ENCODE measurements around the gene NXF1. TPM values are rescaled to one million over a fixed set of nuclear protein-coding genes. Genes with fewer than 3 reads are reported as not detected.

The NXF1 gene
- total and polyA plus RNA-seq, 2 of the 13 experiments (the other 11 are each of a cell fraction or from before 2014, with no cell fraction given): 30.4 to 30.9 TPM

GRCh38 chr11:62771144-62772021, 33.9 kb downstream of the NXF1 start, which contains the start of gene TAF6L (continued):
- TF ChIP-seq FOXO4 (CRISPR knock-in tag; conservative IDR thresholded peaks at IDR 0.05) (no peak), HES4 (CRISPR knock-in tag; IDR thresholded peaks at IDR 0.05; ENCODE audit: borderline replicate concordance) (no peak), ERF (CRISPR knock-in tag; IDR thresholded peaks at IDR 0.05) (no peak; the same call in 1 of the 2 replicates), TEAD3 (CRISPR knock-in tag; optimal IDR thresholded peaks at IDR 0.05; ENCODE audit: borderline replicate concordance) (peak; percentile 44), ZNF580 (CRISPR knock-in tag; IDR thresholded peaks at IDR 0.05; ENCODE audit: borderline replicate concordance, low read depth) (peak; percentile 50; the same call in 1 of the 2 replicates), ZNF276 (CRISPR knock-in tag; IDR thresholded peaks at IDR 0.05; ENCODE audit: low read depth) (no peak), ZNF816 (CRISPR knock-in tag; IDR thresholded peaks at IDR 0.05; ENCODE audit: borderline replicate concordance) (no peak), ARNTL (CRISPR knock-in tag; IDR thresholded peaks at IDR 0.05) (peak; percentile 90), GLMP (CRISPR knock-in tag; IDR thresholded peaks at IDR 0.05; ENCODE audit: borderline replicate concordance) (no peak), NR2F1 (CRISPR knock-in tag; IDR thresholded peaks at IDR 0.05) (peak; percentile 96 to 98), PAWR (CRISPR knock-in tag; IDR thresholded peaks at IDR 0.05; ENCODE audit: borderline replicate concordance) (no peak), ZSCAN29 (CRISPR knock-in tag; conservative IDR thresholded peaks at IDR 0.05) (0 out of 2 replicates have a peak, but pooled peaks have one; percentile 25), ZNF775 (CRISPR knock-in tag; IDR thresholded peaks at IDR 0.05; ENCODE audit: borderline replicate concordance) (peak; percentile 74; the same call in 1 of the 2 replicates), MTA3 (CRISPR knock-in tag; IDR thresholded peaks at IDR 0.05) (no peak), RORA (CRISPR knock-in tag; IDR thresholded peaks at IDR 0.05) (no peak), ZNF367 (CRISPR knock-in tag; IDR thresholded peaks at IDR 0.05; ENCODE audit: borderline replicate concordance) (no peak), NFIB (CRISPR knock-in tag; IDR thresholded peaks at IDR 0.05; ENCODE audit: borderline replicate concordance) (no peak), ZNF264 (CRISPR knock-in tag; IDR thresholded peaks at IDR 0.05) (0 out of 2 replicates have a peak, but pooled peaks have one; percentile 23), MTF2 (CRISPR knock-in tag; IDR thresholded peaks at IDR 0.05; ENCODE audit: borderline replicate concordance) (no peak), PHF21A (CRISPR knock-in tag; IDR thresholded peaks at IDR 0.05) (no peak), NCOR1 (IDR thresholded peaks at IDR 0.05; ENCODE audit: borderline replicate concordance, low read length) (peak; percentile 76; the same call in 1 of the 2 replicates), ZBTB8A (CRISPR knock-in tag; IDR thresholded peaks at IDR 0.05; ENCODE audit: borderline replicate concordance, low read depth) (no peak), GZF1 (CRISPR knock-in tag; IDR thresholded peaks at IDR 0.05) (no peak), ZNF20 (CRISPR knock-in tag; IDR thresholded peaks at IDR 0.05) (no peak)
